Activated CD8-positive, alpha-beta memory T cell treated with anti-CD3 and anti-CD28 coated beads, Interleukin-2, amount 50 U/mL, for 24 hours (primary cell): ENCODE measurements around the gene CSTPP1.
"Not testable (repeated sequence)": the region's sequence is repeated elsewhere in the genome, so short reads cannot be mapped to it uniquely, and the experiment has no call there.

ENCODE experiments used
- DNase-seq: peaks from one replicate; pipeline ENCODE4 v3.0.0-alpha.2; 2020; ENCODE audit errors: extremely low read depth

CSTPP1 gene

GRCh38 chr11:47099214-47099917 is 162.8 kb downstream of the CSTPP1 start:
- no peak for DNase-seq

GRCh38 chr11:47099918-47100315 is 163.4 kb downstream of the CSTPP1 start:
- no peak for DNase-seq

GRCh38 chr11:47101406-47101805 is 164.8 kb downstream of the CSTPP1 start:
- DNase-seq, result no peak

- no peak for DNase-seq
Measured at GRCh38 chr11:47104261-47104950, 167.8 kb downstream of the CSTPP1 start.

GRCh38 chr11:47105541-47105940 is 169.0 kb downstream of the CSTPP1 start:
- DNase-seq, result no peak

- no peak for DNase-seq
Measured at GRCh38 chr11:47105974-47106373, 169.4 kb downstream of the CSTPP1 start.

GRCh38 chr11:47106798-47107411 is 170.3 kb downstream of the CSTPP1 start:
- no peak for DNase-seq

GRCh38 chr11:47107744-47108143 is 171.2 kb downstream of the CSTPP1 start:
- DNase-seq, result no peak

GRCh38 chr11:47108214-47108613 is 171.7 kb downstream of the CSTPP1 start:
- no peak for DNase-seq

- no peak for DNase-seq
Measured at GRCh38 chr11:47109051-47109726, 172.6 kb downstream of the CSTPP1 start.

- no peak for DNase-seq
Measured at GRCh38 chr11:47109727-47110246, 173.2 kb downstream of the CSTPP1 start.

- no peak for DNase-seq
Measured at GRCh38 chr11:47111318-47111804, 174.8 kb downstream of the CSTPP1 start.

GRCh38 chr11:47112941-47113340 is 176.4 kb downstream of the CSTPP1 start:
- DNase-seq, result not testable (repeated sequence)

- DNase-seq, result not testable (repeated sequence)
Measured at GRCh38 chr11:47118958-47119688, 182.6 kb downstream of the CSTPP1 start.

- no peak for DNase-seq
Measured at GRCh38 chr11:47121056-47121455, 184.5 kb downstream of the CSTPP1 start.

GRCh38 chr11:47121731-47122130 is 185.2 kb downstream of the CSTPP1 start:
- no peak for DNase-seq

GRCh38 chr11:47123094-47123493 is 186.5 kb downstream of the CSTPP1 start:
- no peak for DNase-seq

GRCh38 chr11:47124675-47125074 is 188.1 kb downstream of the CSTPP1 start:
- no peak for DNase-seq

GRCh38 chr11:47125083-47125482 is 188.5 kb downstream of the CSTPP1 start:
- DNase-seq, result no peak

GRCh38 chr11:47127213-47127612 is 190.7 kb downstream of the CSTPP1 start:
- DNase-seq, result no peak

GRCh38 chr11:47130543-47130942 is 194.0 kb downstream of the CSTPP1 start:
- no peak for DNase-seq
